ENCODE data around the gene RHBDF2. TPM values are rescaled to one million over a fixed set of nuclear protein-coding genes. Genes with fewer than 3 reads are reported as not detected.
"Not testable (repeated sequence)": the region's sequence is repeated elsewhere in the genome, so short reads cannot be mapped to it uniquely, and the experiment has no call there.

RHBDF2 gene
- total RNA-seq, 1 experiment from 2014 or later = 5.1 TPM

DNA sequence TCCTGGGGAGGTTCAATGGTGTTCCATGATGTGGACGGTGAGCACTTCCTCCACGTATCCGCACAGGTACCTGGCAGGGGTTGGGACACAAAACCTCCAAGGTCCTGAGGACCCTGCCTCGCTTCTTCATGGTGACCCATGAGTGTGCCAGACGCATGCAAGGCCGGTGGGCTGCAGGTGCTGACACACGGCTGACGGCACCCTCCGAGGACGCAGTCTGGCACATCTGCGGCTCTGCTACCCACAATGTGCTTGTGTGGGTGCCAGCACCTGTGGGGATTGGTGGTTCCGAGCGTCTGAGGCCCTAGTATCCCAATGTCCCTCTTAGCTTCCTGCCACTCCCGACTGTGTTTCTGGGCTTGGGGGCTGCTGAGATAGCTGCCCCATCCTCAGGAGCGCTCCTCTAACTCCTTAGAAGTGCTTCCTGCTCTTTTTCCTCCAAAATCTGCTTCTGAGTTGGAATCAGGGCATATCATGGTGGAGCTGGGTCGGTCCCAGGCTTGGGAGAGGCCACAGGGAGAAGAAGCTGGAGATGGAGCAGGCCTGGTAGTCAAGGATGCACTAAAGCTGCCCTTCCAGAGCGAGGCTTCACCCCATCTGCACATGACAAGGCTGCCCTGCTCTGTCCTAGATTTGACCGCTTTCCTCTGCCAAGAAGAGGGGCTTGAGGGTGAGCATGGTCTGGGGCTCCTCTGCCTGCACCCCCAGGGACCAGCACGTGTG, 34.7 kb upstream of the RHBDF2 start:
- H3K9me2 ChIP-seq (replicated peaks; ENCODE audit: insufficient read depth, low read length) = no peaks in the 10 kb centered on the region
- no peaks in the 10 kb centered on the region for H3K36me3 ChIP-seq (ENCODE audit: insufficient read depth, low read length)
- H3K27ac ChIP-seq (ENCODE audit: low read length) = no peak overlapping the region
- H2AFZ ChIP-seq (ENCODE audit: low read length) = no peak overlapping the region
- H3K9ac ChIP-seq (ENCODE audit: low read length) = no peak overlapping the region
- H3K4me2 ChIP-seq (ENCODE audit: low read depth, low read length, poor library complexity, severe bottlenecking) = no peak overlapping the region
- no peak overlapping the region for H3K4me3 ChIP-seq (ENCODE audit: low read length)
- no peaks in the 10 kb centered on the region for H4K20me1 ChIP-seq (ENCODE audit: insufficient read depth, low read depth, low read length)
- H3K4me1 ChIP-seq (ENCODE audit: low read length) = peaks cover 6% of the 10 kb centered on the region
- no peaks in the 10 kb centered on the region for H3K79me2 ChIP-seq (ENCODE audit: low read length)
- no peaks in the 10 kb centered on the region for H3K27me3 ChIP-seq (ENCODE audit: low read length)
- no peaks in the 10 kb centered on the region for H3K9me3 ChIP-seq (ENCODE audit: low read length)
- no peak for DNase-seq

DNA sequence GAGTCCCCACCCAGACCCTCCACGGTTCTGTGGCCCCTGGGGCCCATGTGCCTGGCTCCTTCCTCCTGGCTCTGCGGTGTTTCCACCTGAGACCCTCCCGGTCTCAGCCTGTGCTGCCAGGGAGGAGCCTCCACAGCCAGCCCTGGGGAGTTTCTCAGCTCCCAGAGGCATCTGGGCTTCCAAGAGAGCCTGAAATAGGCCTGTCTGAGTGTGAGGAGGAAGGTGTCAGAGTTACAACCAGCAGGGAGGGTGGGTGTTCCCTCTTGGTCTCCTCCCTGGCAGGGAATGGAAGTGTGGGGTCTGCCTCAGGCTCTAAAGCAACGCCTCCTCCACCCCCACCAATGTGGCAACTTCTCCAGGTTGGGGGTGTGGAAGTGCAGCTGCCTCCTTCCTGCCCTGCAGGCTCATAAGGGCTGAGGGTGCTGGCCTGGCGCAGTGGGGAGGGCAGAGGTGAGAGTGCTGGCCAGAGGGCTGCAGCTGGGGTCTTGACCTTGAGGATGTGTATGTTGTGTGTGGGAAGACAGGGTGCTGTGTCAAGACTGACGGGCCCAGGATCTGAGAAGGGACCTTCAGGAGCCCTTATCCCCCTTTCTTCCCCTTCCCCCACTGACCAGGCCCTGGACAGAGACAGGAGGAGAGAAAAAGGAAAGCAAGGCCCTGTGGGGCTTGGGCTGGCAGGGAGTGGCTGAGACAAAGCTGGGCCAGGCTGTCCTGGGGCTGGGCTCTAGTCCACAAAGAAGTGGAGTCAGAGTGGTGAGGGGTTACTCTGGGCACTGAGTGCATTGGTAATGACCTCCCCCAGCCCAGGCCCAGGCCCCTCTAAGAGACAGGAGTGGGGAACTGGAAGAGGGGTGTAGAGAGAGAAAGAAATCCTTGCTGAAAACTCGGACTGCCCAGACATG, 33.9 kb upstream of the RHBDF2 start:
- H3K27me3 ChIP-seq (ENCODE audit: low read length) = no peaks in the 10 kb centered on the region
- no peak overlapping the region for H3K4me3 ChIP-seq (ENCODE audit: low read length)
- no peaks in the 10 kb centered on the region for H3K9me2 ChIP-seq (replicated peaks; ENCODE audit: insufficient read depth, low read length)
- H3K9ac ChIP-seq (ENCODE audit: low read length) = no peak overlapping the region
- no peak for DNase-seq
- no peaks in the 10 kb centered on the region for H3K36me3 ChIP-seq (ENCODE audit: insufficient read depth, low read length)
- H3K9me3 ChIP-seq (ENCODE audit: low read length) = no peaks in the 10 kb centered on the region
- no peaks in the 10 kb centered on the region for H4K20me1 ChIP-seq (ENCODE audit: insufficient read depth, low read depth, low read length)
- H3K4me1 ChIP-seq (ENCODE audit: low read length) = no peaks in the 10 kb centered on the region
- no peaks in the 10 kb centered on the region for H3K79me2 ChIP-seq (ENCODE audit: low read length)
- no peak overlapping the region for H3K27ac ChIP-seq (ENCODE audit: low read length)
- no peak overlapping the region for H2AFZ ChIP-seq (ENCODE audit: low read length)
- no peak overlapping the region for H3K4me2 ChIP-seq (ENCODE audit: low read depth, low read length, poor library complexity, severe bottlenecking)

DNA sequence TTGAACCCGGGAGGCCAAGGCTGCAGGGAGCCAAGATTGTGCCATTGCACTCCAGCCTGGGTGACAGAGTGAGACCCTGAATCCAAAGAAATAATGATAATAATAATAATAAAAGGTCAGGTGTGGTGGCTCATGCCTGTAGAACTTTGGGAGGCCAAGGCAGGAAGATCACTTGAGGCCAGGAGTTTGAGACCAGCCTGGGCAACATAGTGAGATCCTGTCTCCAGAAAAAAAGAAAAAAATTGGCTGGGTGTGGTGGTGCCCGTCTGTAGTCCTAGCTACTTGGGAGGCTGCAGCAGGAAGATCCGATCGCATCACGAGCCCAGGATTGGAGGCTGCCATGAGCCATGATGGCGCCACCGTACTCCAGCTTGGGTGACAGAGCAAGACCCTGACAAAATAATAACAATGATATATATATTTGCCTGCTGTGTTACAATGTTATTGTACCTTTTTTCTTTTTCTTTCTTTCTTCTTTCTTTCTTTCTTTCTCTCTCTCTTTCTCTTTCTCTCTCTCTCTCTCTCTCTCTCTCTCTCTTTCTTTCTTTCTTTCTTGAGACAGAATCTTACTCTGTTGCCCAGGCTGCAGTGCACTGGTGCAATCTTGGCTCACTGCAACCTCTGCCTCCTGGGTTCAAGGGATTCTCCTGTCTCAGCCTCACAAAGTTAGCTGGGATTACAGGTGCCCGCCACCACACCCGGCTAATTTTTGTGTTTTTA, 32.6 kb upstream of the RHBDF2 start:
- H3K4me2 ChIP-seq (ENCODE audit: low read depth, low read length, poor library complexity, severe bottlenecking); H3K4me3 ChIP-seq (ENCODE audit: low read length); H4K20me1 ChIP-seq (ENCODE audit: insufficient read depth, low read depth, low read length); H3K9ac ChIP-seq (ENCODE audit: low read length); H3K27me3 ChIP-seq (ENCODE audit: low read length); H3K9me3 ChIP-seq (ENCODE audit: low read length); H3K36me3 ChIP-seq (ENCODE audit: insufficient read depth, low read length); H3K79me2 ChIP-seq (ENCODE audit: low read length); H3K27ac ChIP-seq (ENCODE audit: low read length); H3K9me2 ChIP-seq (replicated peaks; ENCODE audit: insufficient read depth, low read length); DNase-seq; H2AFZ ChIP-seq (ENCODE audit: low read length): not testable (repeated sequence)
- H3K4me1 ChIP-seq (ENCODE audit: low read length) = peaks cover 11% of the 10 kb centered on the region

DNA sequence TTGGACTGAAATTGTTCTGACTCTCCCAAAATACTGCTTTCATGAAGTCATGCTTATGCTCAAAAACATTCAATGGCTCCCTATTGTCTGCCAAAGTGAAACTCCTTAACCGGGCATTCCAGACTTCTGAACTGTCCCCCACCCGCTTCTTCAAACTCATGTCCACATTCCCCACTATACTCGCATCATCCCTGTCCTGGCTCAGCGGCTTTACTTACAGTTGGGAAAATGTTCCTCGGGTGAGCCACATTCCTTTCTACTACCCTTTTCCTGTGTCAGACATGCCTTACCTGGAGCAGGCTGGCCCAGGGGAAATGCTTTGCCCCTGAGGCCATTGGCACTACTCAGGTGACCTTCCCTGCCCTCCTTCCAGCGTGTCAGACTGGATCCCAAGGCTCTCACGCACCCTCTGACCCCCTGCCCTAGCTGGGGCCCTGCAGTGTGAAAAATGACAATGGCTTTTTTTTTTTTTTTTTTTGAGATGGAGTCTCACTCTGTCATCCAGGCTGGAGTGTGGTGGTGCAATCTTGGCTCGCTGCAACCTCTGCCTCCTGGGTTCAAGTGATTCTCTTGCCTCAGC, 30.9 kb upstream of the RHBDF2 start:
- H3K27ac ChIP-seq (ENCODE audit: low read length) = no peak overlapping the region
- no peaks in the 10 kb centered on the region for H4K20me1 ChIP-seq (ENCODE audit: insufficient read depth, low read depth, low read length)
- no peak overlapping the region for H2AFZ ChIP-seq (ENCODE audit: low read length)
- H3K27me3 ChIP-seq (ENCODE audit: low read length) = no peaks in the 10 kb centered on the region
- H3K36me3 ChIP-seq (ENCODE audit: insufficient read depth, low read length) = no peaks in the 10 kb centered on the region
- H3K79me2 ChIP-seq (ENCODE audit: low read length) = no peaks in the 10 kb centered on the region
- no peak overlapping the region for H3K9ac ChIP-seq (ENCODE audit: low read length)
- no peak overlapping the region for H3K4me2 ChIP-seq (ENCODE audit: low read depth, low read length, poor library complexity, severe bottlenecking)
- H3K4me3 ChIP-seq (ENCODE audit: low read length) = no peak overlapping the region
- H3K4me1 ChIP-seq (ENCODE audit: low read length) = peaks cover 26% of the 10 kb centered on the region
- no peak for DNase-seq
- no peaks in the 10 kb centered on the region for H3K9me3 ChIP-seq (ENCODE audit: low read length)
- H3K9me2 ChIP-seq (replicated peaks; ENCODE audit: insufficient read depth, low read length) = no peaks in the 10 kb centered on the region

DNA sequence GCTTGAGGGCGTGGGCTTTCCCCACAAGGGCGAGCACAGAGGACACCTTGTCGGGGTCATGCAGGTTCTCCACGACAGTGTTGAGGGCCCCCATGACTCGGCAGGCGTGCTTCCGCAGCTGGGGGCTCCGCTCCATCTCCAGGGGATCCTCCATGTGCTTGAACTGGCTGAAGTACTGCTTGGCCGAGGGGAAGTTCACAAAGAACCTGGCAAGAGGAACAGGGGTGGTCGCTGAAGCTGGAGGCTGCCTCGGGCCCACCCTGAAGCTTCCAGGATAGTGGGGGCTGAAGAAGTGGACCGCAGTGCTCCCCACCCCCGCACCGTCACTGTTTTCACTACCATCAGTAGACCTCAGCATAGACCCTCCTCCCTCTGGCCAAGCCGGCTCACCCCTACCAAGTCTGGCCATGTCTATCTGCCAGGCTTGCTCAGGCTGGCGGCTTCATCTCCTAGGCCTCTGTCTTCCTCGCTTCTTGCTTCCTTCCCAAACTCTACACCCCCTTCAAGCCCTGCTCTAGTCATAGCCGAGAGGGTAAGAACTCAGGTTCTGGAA, 30.3 kb upstream of the RHBDF2 start:
- Histone ChIP-seq H3K4me3 (ENCODE audit: low read length) (no peak overlapping the region), H3K4me2 (ENCODE audit: low read depth, low read length, poor library complexity, severe bottlenecking) (no peak overlapping the region), H4K20me1 (ENCODE audit: insufficient read depth, low read depth, low read length) (no peaks in the 10 kb centered on the region), H3K4me1 (ENCODE audit: low read length) (peaks cover 26% of the 10 kb centered on the region), H3K9me2 (replicated peaks; ENCODE audit: insufficient read depth, low read length) (no peaks in the 10 kb centered on the region), H3K9ac (ENCODE audit: low read length) (no peak overlapping the region), H3K27me3 (ENCODE audit: low read length) (no peaks in the 10 kb centered on the region), H2AFZ (ENCODE audit: low read length) (no peak overlapping the region), H3K9me3 (ENCODE audit: low read length) (no peaks in the 10 kb centered on the region), H3K79me2 (ENCODE audit: low read length) (no peaks in the 10 kb centered on the region), H3K27ac (ENCODE audit: low read length) (no peak overlapping the region), H3K36me3 (ENCODE audit: insufficient read depth, low read length) (no peaks in the 10 kb centered on the region)
- no peak for DNase-seq

DNA sequence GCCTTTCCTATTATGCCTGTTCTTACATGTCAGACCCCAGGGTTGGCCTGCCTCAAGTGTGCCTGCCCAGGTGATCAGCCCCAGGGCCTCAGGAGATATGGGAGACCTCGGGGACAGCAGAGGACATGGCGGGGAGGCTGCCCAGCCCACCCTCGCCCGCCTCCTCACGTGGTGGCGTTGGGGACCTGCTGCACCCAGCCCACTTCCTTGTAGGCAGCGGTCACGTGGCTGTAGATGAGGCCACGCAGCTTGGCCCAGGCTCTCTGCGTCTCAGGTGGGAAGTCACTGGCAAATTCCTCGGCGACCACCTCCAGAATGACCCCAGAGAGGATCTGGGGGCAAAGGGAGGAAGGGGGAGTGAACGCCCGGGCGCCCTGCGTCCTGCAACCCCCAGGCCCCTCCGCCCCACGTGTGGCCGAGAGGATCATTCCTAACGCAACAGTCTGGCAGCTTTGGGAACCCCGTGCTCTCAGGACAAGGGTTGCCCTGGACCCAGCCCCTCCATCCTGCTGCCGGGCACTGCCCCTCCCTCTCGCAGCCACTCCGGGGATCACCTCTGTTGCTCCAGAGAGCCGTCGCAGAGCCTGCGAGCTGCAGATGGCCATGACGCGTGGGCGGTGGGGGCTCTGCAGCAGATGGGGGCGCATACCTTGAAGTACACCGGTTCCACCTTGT, 29.7 kb upstream of the RHBDF2 start:
- Histone ChIP-seq H2AFZ (ENCODE audit: low read length) (no peak overlapping the region), H3K4me2 (ENCODE audit: low read depth, low read length, poor library complexity, severe bottlenecking) (no peak overlapping the region), H3K27ac (ENCODE audit: low read length) (no peak overlapping the region), H3K36me3 (ENCODE audit: insufficient read depth, low read length) (no peaks in the 10 kb centered on the region), H3K9ac (ENCODE audit: low read length) (no peak overlapping the region), H3K4me3 (ENCODE audit: low read length) (no peak overlapping the region), H3K9me2 (replicated peaks; ENCODE audit: insufficient read depth, low read length) (no peaks in the 10 kb centered on the region), H3K27me3 (ENCODE audit: low read length) (no peaks in the 10 kb centered on the region), H3K79me2 (ENCODE audit: low read length) (no peaks in the 10 kb centered on the region), H4K20me1 (ENCODE audit: insufficient read depth, low read depth, low read length) (no peaks in the 10 kb centered on the region), H3K9me3 (ENCODE audit: low read length) (no peaks in the 10 kb centered on the region), H3K4me1 (ENCODE audit: low read length) (peaks cover 26% of the 10 kb centered on the region)
- no peak for DNase-seq

DNA sequence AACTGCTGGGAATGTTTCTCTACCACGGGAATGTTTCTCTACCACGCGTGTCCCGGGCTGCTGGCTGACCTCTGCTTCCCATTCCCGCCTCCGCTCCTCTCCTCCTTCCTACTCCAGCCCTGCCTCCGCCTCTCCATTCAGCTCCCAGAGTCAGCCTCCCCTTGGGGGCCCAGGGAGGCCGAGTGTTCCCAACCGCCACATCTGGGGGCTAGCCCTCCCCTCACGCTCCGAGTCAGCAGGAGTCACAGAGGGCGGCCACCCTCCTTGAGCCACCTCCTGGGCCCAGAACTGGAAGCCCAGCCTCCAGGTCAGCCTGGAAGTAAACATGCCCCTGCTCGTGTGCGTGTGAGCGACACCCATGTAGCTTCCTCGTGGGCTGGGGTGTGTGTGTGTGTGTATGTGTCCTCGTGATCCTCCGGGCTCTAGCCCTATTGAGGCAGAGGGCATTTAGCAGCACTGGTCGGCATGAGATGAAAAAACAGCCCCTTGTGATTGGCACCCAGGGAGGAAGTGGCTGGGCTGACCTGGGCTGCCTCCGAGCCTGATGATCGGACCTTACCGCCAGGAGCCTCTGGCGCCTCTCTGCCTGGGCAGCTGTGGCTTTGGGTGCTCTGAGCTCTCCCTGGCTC, 29.0 kb upstream of the RHBDF2 start:
- Histone ChIP-seq H2AFZ (ENCODE audit: low read length) (no peak overlapping the region), H3K9me3 (ENCODE audit: low read length) (no peaks in the 10 kb centered on the region), H3K4me2 (ENCODE audit: low read depth, low read length, poor library complexity, severe bottlenecking) (no peak overlapping the region), H3K79me2 (ENCODE audit: low read length) (no peaks in the 10 kb centered on the region), H3K27ac (ENCODE audit: low read length) (no peak overlapping the region), H3K9ac (ENCODE audit: low read length) (no peak overlapping the region), H3K4me3 (ENCODE audit: low read length) (no peak overlapping the region), H4K20me1 (ENCODE audit: insufficient read depth, low read depth, low read length) (no peaks in the 10 kb centered on the region), H3K36me3 (ENCODE audit: insufficient read depth, low read length) (no peaks in the 10 kb centered on the region), H3K4me1 (ENCODE audit: low read length) (peaks cover 26% of the 10 kb centered on the region), H3K27me3 (ENCODE audit: low read length) (no peaks in the 10 kb centered on the region), H3K9me2 (replicated peaks; ENCODE audit: insufficient read depth, low read length) (no peaks in the 10 kb centered on the region)
- DNase-seq = no peak
